Skeletal muscle tissue (tissue), 4 donors: Measurements from ENCODE around the gene GH1. TPM values are rescaled to one million over a fixed set of nuclear protein-coding genes. Genes with fewer than 3 reads are reported as not detected.
"Not testable (repeated sequence)": the region's sequence is repeated elsewhere in the genome, so short reads cannot be mapped to it uniquely, and the experiment has no call there.

Experiments used
- H3K27ac ChIP-seq: one replicate; pipeline ENCODE4 v1.7.0; 2013; ENCODE audit warnings: mild to moderate bottlenecking, low read depth, low read length, inconsistent platforms
- H3K27me3 ChIP-seq, 3 donors: one replicate each; pipeline ENCODE4 v1.7.0; 2013; ENCODE audit warnings: low read length in 3 of 3; ENCODE audit not compliant: control insufficient read depth in 3 of 3, insufficient read depth in 3 of 3
- H3K36me3 ChIP-seq, 3 donors: one replicate each; pipeline ENCODE4 v1.7.0; 2013; ENCODE audit warnings: low read length in 3 of 3; ENCODE audit not compliant: control insufficient read depth in 3 of 3, insufficient read depth in 3 of 3
- H3K4me1 ChIP-seq, 3 donors: one replicate each; pipeline ENCODE4 v1.7.0; 2013; ENCODE audit warnings: low read length in 3 of 3, mild to moderate bottlenecking in 3 of 3; ENCODE audit not compliant: control insufficient read depth in 3 of 3, insufficient read depth in 3 of 3
- H3K4me3 ChIP-seq, 3 donors: one replicate each; pipeline ENCODE4 v1.7.0; 2013; ENCODE audit warnings: low read length in 3 of 3
- H3K9ac ChIP-seq, 3 donors: one replicate each; pipeline ENCODE4 v1.7.0; 2013; ENCODE audit warnings: low read length in 3 of 3, mild to moderate bottlenecking in 3 of 3, moderate library complexity in 2 of 3, low read depth in 1 of 3
- H3K9me3 ChIP-seq, 3 donors: one replicate each; pipeline ENCODE4 v1.7.0; 2013; ENCODE audit warnings: low read length in 3 of 3; ENCODE audit not compliant: control insufficient read depth in 3 of 3
- total RNA-seq: library from RNA; depleted of rRNA; stranded (reverse); fragments of >200 nt; gene quantifications from one replicate; pipeline ENCODE4 v1.2.3, GENCODE V29; 2014
- donor health status: Osteomylitis.

The GH1 gene
- total RNA-seq, 1 donor from 2014 or later = not detected

DNA sequence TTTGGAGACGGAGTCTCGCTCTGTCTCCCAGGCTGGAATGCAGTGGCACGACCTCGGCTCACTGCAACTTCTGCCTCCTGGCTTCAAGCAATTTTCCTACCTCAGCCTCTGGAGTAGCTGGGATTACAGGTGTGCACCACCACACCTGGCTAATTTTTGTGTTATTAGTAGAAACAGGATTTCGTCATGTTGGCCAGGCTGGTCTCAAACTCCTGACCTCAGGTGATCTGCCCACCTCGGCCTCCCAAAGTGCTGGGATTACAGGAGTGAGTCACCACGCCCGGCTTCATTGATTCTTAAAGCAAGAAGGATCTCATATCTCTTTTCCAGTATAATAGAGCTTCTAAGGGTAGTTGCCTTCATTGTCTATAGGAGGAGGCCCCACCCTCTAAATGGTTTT lies 13.8 kb downstream of the GH1 start:
- H3K27ac ChIP-seq, H3K9ac ChIP-seq, H3K27me3 ChIP-seq, H3K4me3 ChIP-seq, H3K4me1 ChIP-seq, H3K36me3 ChIP-seq, H3K9me3 ChIP-seq: not testable (repeated sequence)

DNA sequence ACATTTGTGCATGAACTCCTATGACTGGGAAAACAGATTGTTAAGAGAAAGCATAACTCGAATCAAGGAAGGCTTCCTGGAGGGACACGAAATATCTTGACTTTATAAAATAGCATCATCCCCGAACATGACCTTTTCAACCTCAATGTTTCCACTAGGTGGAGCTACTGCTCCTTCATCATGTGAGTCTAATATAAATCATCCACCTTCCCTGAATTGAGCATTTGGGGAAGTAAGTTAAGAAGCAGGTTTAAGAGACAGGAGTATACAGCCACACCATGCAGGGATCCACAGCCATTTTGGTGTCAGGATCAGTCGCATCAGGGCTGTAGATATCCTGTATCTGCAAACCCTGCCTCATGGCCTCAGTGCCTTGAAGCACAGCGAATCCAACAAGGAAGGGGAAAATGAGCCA lies 14.8 kb downstream of the GH1 start:
- H3K4me1 ChIP-seq, H3K4me3 ChIP-seq, H3K9ac ChIP-seq, H3K27me3 ChIP-seq, H3K36me3 ChIP-seq, H3K27ac ChIP-seq, H3K9me3 ChIP-seq: not testable (repeated sequence)

DNA sequence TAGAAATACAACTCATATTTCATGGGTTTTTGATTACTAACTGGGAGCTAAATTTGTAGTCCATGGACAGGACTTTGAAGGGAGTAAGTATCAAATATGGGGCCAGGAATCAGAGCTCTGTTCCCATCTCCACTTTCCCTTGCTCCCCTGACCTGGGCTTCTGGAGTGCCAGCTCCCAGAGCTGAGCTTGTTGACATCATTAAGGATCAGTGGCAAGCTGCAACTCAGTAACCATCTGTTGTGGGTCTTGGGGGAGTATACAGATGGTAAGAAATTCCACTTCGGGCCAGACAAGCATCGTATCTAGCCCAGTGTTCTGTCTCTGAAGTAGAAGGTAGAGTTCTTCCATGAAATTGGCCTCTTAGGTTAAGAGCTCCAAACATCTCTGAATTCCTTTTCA lies 16.7 kb downstream of the GH1 start:
- H3K9ac ChIP-seq, H3K4me3 ChIP-seq, H3K4me1 ChIP-seq, H3K36me3 ChIP-seq, H3K27ac ChIP-seq, H3K27me3 ChIP-seq, H3K9me3 ChIP-seq: not testable (repeated sequence)

DNA sequence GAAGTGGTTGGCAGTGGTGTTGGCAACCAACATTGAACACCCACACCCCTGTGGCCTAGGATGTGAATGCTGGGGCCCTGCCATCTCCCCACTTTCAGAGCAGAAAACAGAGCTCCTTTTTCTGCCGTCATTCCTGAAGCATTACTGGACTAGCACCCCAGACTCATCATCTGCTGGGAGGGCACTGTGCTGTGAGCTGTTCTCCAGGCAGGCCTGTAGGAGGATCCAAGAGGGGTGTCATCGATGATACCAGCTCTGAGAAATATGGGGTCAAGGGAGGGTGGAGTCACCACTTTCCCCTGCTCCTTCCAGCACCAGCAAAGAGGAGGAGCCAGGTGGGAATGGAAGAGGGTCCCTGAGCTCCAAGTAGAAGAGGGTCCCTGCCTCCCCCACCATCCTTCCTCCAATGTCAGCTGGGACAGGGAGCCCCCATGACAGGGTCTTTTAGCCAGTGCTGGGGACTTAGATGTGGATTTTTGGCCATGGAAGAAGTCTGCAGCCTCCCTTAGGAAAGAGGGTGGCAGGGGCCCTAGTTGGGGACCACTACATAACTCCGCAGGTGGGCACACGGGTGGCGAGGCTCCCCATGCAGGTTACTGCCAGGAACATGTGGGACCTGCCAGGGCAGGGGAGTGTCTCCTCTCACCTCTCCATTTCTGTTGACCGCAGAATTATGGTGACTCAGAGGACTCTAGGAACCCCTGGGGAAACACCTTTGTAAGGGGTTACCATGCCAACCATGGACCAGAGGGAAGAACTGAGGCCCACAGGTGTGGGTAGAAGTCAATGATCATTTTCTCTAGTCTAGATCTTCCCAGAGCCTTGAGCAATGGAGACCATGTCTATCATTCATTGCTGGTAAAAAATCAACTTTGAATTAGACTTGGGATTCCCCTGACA lies 19.5 kb downstream of the GH1 start:
- not testable (repeated sequence) for H3K27me3 ChIP-seq, H3K4me3 ChIP-seq, H3K36me3 ChIP-seq, H3K9ac ChIP-seq, H3K4me1 ChIP-seq, H3K9me3 ChIP-seq, H3K27ac ChIP-seq

DNA sequence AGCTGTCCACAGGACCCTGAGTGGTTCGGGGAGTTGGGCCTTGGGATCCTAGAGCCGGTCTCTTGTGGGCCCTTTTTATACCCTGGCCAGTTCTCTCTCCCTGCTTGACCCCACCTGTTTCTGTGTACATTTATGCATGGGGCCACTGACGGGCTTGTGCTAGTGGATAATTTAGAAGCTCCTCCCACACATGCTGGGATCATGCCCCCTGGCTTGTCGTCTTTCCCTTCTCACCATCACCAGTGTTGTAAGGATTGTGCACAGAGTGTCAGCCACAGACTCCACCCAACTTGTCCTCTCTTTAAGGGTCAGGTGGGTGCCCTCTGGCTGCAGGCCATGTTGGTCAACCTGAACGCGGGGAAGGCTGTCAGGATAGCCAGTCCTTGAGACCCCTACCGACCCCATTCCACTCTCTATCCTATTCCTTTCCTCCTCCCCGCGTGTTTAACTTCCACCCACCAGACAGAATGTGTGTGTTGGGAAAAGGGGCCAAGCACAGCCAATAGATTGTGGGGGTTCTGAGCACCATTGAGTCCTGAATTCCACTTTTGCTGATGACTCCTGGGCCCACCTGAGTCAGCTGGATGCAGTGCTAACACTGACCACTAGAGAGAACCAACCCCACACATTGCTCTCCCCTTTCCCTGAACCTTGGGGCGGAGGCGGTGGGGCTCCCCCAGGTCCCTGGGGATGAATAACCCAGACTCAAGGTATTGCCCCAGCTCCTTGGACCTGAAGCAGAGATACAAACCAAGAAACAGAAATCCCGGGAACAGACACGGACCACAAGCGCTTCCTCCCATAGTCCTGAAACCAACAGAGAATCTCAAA lies 21.9 kb downstream of the GH1 start, which contains the start of gene CSH1:
Gene CSH1, minus strand, starts transcription at position 51 of the 831 bp plus-strand sequence. CDS start 63 bp downstream, outside the sequence.
- H3K4me3 ChIP-seq, H3K27me3 ChIP-seq, H3K9me3 ChIP-seq, H3K27ac ChIP-seq, H3K9ac ChIP-seq, H3K4me1 ChIP-seq, H3K36me3 ChIP-seq: not testable (repeated sequence)

DNA sequence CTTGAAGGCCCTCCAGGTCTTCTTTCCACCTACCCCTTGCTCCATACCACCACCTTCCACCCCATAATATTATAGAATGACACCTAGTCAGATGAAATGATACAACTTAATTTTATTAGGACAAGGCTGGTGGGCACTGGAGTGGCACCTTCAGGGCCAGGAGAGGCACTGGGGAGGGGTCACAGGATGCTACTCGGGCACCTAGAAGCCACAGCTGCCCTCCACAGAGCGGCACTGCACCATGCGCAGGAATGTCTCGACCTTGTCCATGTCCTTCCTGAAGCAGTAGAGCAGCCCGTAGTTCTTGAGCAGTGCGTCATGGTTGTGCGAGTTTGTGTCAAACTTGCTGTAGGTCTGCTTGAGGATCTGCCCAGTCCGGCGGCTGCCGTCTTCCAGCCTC lies 23.8 kb downstream of the GH1 start:
- not testable (repeated sequence) for H3K27me3 ChIP-seq, H3K36me3 ChIP-seq, H3K4me3 ChIP-seq, H3K4me1 ChIP-seq, H3K9me3 ChIP-seq, H3K9ac ChIP-seq, H3K27ac ChIP-seq

DNA sequence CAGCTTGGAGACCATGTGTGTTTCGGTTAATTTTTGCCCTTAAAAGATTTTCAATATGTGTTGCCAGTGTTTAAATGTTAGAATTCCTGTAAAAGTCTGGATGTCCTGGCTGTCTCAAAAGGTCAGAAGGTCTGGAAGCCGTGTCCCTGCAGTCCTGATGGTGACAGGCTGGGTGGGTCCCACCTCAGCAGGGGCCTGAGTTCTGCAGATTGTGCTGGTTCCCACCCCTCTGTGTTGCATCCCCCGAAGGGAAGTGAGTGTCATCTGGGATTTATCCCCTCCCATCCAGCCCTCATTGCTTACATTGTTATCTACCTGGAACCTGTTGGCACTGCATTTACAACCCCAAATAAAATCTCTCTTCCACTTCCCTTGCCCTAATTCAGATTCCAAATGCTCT lies 24.6 kb downstream of the GH1 start:
- not testable (repeated sequence) for H3K36me3 ChIP-seq, H3K9me3 ChIP-seq, H3K27me3 ChIP-seq, H3K4me1 ChIP-seq, H3K9ac ChIP-seq, H3K27ac ChIP-seq, H3K4me3 ChIP-seq

DNA sequence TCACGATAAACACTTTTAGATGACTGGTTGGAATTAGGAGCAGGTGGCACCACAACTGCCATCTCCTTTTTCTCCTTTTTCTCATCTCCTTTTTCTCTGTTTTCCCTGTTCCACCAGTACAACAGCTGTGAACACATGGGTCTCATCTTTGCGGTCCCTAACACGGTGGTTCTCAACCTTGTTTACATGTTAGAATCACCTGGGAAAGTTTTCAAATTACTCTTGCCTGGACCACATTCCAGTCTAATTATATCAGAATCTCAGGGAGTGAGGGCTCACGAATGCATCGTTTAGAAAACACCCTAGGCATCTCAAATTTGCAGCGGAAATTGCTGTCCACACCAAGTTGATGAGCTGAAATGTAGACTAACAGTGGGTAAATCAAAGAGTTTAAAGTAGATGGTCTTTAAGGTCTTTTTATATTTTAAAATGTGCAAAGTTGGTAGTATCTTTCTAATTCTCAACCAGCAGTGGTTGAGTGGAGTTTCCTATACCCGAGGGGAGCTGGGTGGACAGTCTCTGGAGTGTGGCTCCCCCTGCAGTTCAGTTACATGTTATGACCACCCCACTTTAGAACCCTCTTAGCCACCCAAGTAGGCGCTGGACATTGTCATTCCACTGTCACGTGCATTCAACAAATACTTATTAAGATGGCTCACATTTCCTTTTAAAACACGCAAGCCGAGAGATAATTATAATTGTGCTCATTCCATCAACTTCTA lies 26.2 kb downstream of the GH1 start:
- H3K4me3 ChIP-seq, H3K27me3 ChIP-seq, H3K36me3 ChIP-seq, H3K27ac ChIP-seq, H3K9me3 ChIP-seq, H3K9ac ChIP-seq, H3K4me1 ChIP-seq: not testable (repeated sequence)

DNA sequence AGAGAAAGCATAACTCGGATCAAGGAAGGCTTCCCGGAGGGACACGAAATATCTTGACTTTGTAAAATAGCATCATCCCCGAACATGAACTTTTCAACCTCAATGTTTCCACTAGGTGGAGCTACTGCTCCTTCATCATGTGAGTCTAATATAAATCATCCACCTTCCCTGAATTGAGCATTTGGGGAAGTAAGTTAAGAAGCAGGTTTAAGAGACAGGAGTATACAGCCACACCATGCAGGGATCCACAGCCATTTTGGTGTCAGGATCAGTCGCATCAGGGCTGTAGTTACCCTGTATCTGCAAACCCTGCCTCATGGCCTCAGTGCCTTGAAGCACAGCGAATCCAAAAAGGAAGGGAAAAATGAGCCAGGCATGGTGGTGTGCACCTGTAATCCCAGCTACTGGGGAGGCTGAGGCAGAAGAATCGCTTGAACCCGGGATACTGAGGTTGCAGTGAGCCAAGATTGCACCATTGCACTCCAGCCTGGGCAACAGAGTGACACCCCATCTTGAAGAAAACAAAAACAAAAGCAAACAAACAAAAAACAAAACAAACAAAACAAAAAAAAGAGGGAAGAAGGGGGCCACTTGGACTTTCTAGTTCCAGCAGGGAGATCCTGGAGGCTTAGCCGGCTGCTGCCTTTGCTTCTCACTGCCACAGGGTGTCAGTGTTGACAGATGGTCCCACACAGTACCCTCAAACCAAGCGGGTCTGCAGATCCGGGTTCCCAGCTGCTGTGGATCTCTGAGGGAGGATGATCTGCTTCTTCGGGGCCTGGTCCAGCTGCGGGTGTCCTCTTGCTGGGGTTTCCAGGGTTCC lies 29.4 kb downstream of the GH1 start:
- not testable (repeated sequence) for H3K27me3 ChIP-seq, H3K9me3 ChIP-seq, H3K36me3 ChIP-seq, H3K27ac ChIP-seq, H3K4me1 ChIP-seq, H3K9ac ChIP-seq, H3K4me3 ChIP-seq
